ENCODE measurements around the gene SYNJ2BP.

SYNJ2BP gene

GRCh38 chr14:70401643-70402042 lies 15.2 kb downstream of the SYNJ2BP start:
- Histone ChIP-seq H3K36me3 (ENCODE audit: insufficient read depth, low read length) (peaks cover 9% of the 10 kb centered on the region; the same call in 1 of the 2 replicates), H3F3A (ENCODE audit: low read depth) (no peaks in the 10 kb centered on the region), H2AFZ (ENCODE audit: low read length) (no peak overlapping the region), H3K4me2 (ENCODE audit: low read depth, low read length, poor library complexity, severe bottlenecking) (no peak overlapping the region), H3K9ac (ENCODE audit: low read depth, low read length, poor library complexity, severe bottlenecking) (no peak overlapping the region), H3K4me1 (ENCODE audit: insufficient read depth, low read length, poor library complexity, severe bottlenecking) (peaks cover 4% of the 10 kb centered on the region), H3K4me3 (ENCODE audit: low read length, poor library complexity, severe bottlenecking) (no peak overlapping the region), H3K9me3 (ENCODE audit: insufficient read depth, low read depth, low read length) (peaks cover 5% of the 10 kb centered on the region; the same call in 1 of the 2 replicates), H4K20me1 (ENCODE audit: insufficient read depth, low read length, poor library complexity, severe bottlenecking) (no peaks in the 10 kb centered on the region), H3K9me2 (replicated peaks; ENCODE audit: low read depth, low read length) (no peaks in the 10 kb centered on the region), H3K79me2 (ENCODE audit: insufficient read depth, low read length) (peaks cover 26% of the 10 kb centered on the region), H3K27me3 (ENCODE audit: insufficient read depth, low read length, poor library complexity, severe bottlenecking) (no peaks in the 10 kb centered on the region)
- TF ChIP-seq CTCF (conservative IDR thresholded peaks at IDR 0.05; ENCODE audit: low read length) (no peak), EZH2phosphoT487 (IDR thresholded peaks at IDR 0.05; ENCODE audit: borderline replicate concordance) (no peak)

GRCh38 chr14:70398706-70399431 lies 18.0 kb downstream of the SYNJ2BP start:
- H3K4me3 ChIP-seq (ENCODE audit: low read length, poor library complexity, severe bottlenecking) = no peak overlapping the region
- peaks cover 9% of the 10 kb centered on the region; the same call in 1 of the 2 replicates for H3K36me3 ChIP-seq (ENCODE audit: insufficient read depth, low read length)
- H3K79me2 ChIP-seq (ENCODE audit: insufficient read depth, low read length) = peaks cover 13% of the 10 kb centered on the region; the same call in 1 of the 2 replicates

DNA sequence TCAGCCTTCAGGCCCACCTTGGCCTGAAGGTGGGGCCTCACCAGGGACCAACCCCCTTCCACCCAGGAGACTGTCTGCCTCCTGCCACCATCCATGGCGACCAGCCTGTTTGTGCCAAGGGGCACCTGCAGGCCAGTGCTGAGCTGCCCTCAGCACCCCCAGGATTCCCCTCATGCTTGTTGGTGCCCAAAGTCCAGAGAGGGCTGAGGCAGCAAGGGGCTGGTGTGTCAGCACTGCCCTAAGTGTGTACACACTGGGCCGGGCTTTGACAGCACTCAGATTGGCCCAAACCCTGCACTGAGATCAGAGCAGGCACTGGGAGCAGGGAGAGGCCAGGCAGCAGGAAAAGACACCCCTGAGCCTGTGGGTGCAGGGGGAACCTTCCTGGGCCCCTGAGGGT lies 18.6 kb downstream of the SYNJ2BP start:
- peaks cover 13% of the 10 kb centered on the region; the same call in 1 of the 2 replicates for H3K79me2 ChIP-seq (ENCODE audit: insufficient read depth, low read length)
- no peaks in the 10 kb centered on the region for H3F3A ChIP-seq (ENCODE audit: low read depth)
- H3K36me3 ChIP-seq (ENCODE audit: insufficient read depth, low read length) = peaks cover 9% of the 10 kb centered on the region; the same call in 1 of the 2 replicates
- H3K9ac ChIP-seq (ENCODE audit: low read depth, low read length, poor library complexity, severe bottlenecking) = no peak overlapping the region
- no peak overlapping the region for H2AFZ ChIP-seq (ENCODE audit: low read length)
- no peaks in the 10 kb centered on the region for H3K9me2 ChIP-seq (replicated peaks; ENCODE audit: low read depth, low read length)
- peaks cover 5% of the 10 kb centered on the region; the same call in 1 of the 2 replicates for H3K9me3 ChIP-seq (ENCODE audit: insufficient read depth, low read depth, low read length)
- TF ChIP-seq EZH2phosphoT487 (IDR thresholded peaks at IDR 0.05; ENCODE audit: borderline replicate concordance) (no peak), CTCF (conservative IDR thresholded peaks at IDR 0.05; ENCODE audit: low read length) (no peak)
- no peaks in the 10 kb centered on the region for H4K20me1 ChIP-seq (ENCODE audit: insufficient read depth, low read length, poor library complexity, severe bottlenecking)
- no peak overlapping the region for H3K4me2 ChIP-seq (ENCODE audit: low read depth, low read length, poor library complexity, severe bottlenecking)
- H3K4me1 ChIP-seq (ENCODE audit: insufficient read depth, low read length, poor library complexity, severe bottlenecking) = no peaks in the 10 kb centered on the region
- H3K27me3 ChIP-seq (ENCODE audit: insufficient read depth, low read length, poor library complexity, severe bottlenecking) = no peaks in the 10 kb centered on the region
- no peak overlapping the region for H3K4me3 ChIP-seq (ENCODE audit: low read length, poor library complexity, severe bottlenecking)

More at GRCh38 chr14:70398706-70399431, 18.0 kb downstream of the SYNJ2BP start:
- no peak overlapping the region for H3K4me2 ChIP-seq (ENCODE audit: low read depth, low read length, poor library complexity, severe bottlenecking)
- H3K27me3 ChIP-seq (ENCODE audit: insufficient read depth, low read length, poor library complexity, severe bottlenecking) = no peaks in the 10 kb centered on the region
- TF ChIP-seq CTCF (conservative IDR thresholded peaks at IDR 0.05; ENCODE audit: low read length) (no peak), EZH2phosphoT487 (IDR thresholded peaks at IDR 0.05; ENCODE audit: borderline replicate concordance) (no peak)
- no peaks in the 10 kb centered on the region for H4K20me1 ChIP-seq (ENCODE audit: insufficient read depth, low read length, poor library complexity, severe bottlenecking)
- H3F3A ChIP-seq (ENCODE audit: low read depth) = no peaks in the 10 kb centered on the region
- H3K9ac ChIP-seq (ENCODE audit: low read depth, low read length, poor library complexity, severe bottlenecking) = no peak overlapping the region
- H2AFZ ChIP-seq (ENCODE audit: low read length) = no peak overlapping the region
- H3K9me3 ChIP-seq (ENCODE audit: insufficient read depth, low read depth, low read length) = peaks cover 5% of the 10 kb centered on the region; the same call in 1 of the 2 replicates
- H3K4me1 ChIP-seq (ENCODE audit: insufficient read depth, low read length, poor library complexity, severe bottlenecking) = no peaks in the 10 kb centered on the region
- H3K9me2 ChIP-seq (replicated peaks; ENCODE audit: low read depth, low read length) = no peaks in the 10 kb centered on the region

All from Loucy (cell line).